ENCODE results near the gene TPTE2. TPM values are rescaled to one million over a fixed set of nuclear protein-coding genes. Genes with fewer than 3 reads are reported as not detected.

The TPTE2 gene
- total and polyA plus RNA-seq, 2 experiments from 2014 or later: not detected

- Histone ChIP-seq H3K4me2 (no peak overlapping the region), H3K27me3 (ENCODE audit: insufficient read depth) (no peaks in the 10 kb centered on the region), H3K27ac (ENCODE audit: low read depth) (no peak overlapping the region), H2AFZ (no peak overlapping the region), H3K36me3 (ENCODE audit: insufficient read depth) (no peaks in the 10 kb centered on the region), H3K4me3 (no peak overlapping the region), H3K4me1 (ENCODE audit: insufficient read depth) (no peaks in the 10 kb centered on the region), H4K20me1 (replicated peaks; ENCODE audit: insufficient read depth) (no peaks in the 10 kb centered on the region), H3F3A (replicated peaks; ENCODE audit: low read depth) (no peaks in the 10 kb centered on the region), H3K9me2 (ENCODE audit: insufficient read depth) (no peaks in the 10 kb centered on the region), H3K79me2 (replicated peaks; ENCODE audit: insufficient read depth) (no peaks in the 10 kb centered on the region)
- TF ChIP-seq ZNF114 (CRISPR knock-in tag; IDR thresholded peaks at IDR 0.05): no peak
- no peak for TF ChIP-seq CREB1 (CRISPR knock-in tag; IDR thresholded peaks at IDR 0.05; ENCODE audit: low read depth)
- no peak for TF ChIP-seq ZNF331 (CRISPR knock-in tag; IDR thresholded peaks at IDR 0.05; ENCODE audit: low read depth)
- TF ChIP-seq, protein P1, sequence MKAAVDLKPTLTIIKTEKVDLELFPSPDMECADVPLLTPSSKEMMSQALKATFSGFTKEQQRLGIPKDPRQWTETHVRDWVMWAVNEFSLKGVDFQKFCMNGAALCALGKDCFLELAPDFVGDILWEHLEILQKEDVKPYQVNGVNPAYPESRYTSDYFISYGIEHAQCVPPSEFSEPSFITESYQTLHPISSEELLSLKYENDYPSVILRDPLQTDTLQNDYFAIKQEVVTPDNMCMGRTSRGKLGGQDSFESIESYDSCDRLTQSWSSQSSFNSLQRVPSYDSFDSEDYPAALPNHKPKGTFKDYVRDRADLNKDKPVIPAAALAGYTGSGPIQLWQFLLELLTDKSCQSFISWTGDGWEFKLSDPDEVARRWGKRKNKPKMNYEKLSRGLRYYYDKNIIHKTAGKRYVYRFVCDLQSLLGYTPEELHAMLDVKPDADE (IDR thresholded peaks at IDR 0.05): no peak
- TF ChIP-seq JUNB (IDR thresholded peaks at IDR 0.05; ENCODE audit: unreplicated experiment): no peak
- no peak for TF ChIP-seq NANOG (IDR thresholded peaks at IDR 0.05; ENCODE audit: borderline replicate concordance)
- TF ChIP-seq, protein P2, sequence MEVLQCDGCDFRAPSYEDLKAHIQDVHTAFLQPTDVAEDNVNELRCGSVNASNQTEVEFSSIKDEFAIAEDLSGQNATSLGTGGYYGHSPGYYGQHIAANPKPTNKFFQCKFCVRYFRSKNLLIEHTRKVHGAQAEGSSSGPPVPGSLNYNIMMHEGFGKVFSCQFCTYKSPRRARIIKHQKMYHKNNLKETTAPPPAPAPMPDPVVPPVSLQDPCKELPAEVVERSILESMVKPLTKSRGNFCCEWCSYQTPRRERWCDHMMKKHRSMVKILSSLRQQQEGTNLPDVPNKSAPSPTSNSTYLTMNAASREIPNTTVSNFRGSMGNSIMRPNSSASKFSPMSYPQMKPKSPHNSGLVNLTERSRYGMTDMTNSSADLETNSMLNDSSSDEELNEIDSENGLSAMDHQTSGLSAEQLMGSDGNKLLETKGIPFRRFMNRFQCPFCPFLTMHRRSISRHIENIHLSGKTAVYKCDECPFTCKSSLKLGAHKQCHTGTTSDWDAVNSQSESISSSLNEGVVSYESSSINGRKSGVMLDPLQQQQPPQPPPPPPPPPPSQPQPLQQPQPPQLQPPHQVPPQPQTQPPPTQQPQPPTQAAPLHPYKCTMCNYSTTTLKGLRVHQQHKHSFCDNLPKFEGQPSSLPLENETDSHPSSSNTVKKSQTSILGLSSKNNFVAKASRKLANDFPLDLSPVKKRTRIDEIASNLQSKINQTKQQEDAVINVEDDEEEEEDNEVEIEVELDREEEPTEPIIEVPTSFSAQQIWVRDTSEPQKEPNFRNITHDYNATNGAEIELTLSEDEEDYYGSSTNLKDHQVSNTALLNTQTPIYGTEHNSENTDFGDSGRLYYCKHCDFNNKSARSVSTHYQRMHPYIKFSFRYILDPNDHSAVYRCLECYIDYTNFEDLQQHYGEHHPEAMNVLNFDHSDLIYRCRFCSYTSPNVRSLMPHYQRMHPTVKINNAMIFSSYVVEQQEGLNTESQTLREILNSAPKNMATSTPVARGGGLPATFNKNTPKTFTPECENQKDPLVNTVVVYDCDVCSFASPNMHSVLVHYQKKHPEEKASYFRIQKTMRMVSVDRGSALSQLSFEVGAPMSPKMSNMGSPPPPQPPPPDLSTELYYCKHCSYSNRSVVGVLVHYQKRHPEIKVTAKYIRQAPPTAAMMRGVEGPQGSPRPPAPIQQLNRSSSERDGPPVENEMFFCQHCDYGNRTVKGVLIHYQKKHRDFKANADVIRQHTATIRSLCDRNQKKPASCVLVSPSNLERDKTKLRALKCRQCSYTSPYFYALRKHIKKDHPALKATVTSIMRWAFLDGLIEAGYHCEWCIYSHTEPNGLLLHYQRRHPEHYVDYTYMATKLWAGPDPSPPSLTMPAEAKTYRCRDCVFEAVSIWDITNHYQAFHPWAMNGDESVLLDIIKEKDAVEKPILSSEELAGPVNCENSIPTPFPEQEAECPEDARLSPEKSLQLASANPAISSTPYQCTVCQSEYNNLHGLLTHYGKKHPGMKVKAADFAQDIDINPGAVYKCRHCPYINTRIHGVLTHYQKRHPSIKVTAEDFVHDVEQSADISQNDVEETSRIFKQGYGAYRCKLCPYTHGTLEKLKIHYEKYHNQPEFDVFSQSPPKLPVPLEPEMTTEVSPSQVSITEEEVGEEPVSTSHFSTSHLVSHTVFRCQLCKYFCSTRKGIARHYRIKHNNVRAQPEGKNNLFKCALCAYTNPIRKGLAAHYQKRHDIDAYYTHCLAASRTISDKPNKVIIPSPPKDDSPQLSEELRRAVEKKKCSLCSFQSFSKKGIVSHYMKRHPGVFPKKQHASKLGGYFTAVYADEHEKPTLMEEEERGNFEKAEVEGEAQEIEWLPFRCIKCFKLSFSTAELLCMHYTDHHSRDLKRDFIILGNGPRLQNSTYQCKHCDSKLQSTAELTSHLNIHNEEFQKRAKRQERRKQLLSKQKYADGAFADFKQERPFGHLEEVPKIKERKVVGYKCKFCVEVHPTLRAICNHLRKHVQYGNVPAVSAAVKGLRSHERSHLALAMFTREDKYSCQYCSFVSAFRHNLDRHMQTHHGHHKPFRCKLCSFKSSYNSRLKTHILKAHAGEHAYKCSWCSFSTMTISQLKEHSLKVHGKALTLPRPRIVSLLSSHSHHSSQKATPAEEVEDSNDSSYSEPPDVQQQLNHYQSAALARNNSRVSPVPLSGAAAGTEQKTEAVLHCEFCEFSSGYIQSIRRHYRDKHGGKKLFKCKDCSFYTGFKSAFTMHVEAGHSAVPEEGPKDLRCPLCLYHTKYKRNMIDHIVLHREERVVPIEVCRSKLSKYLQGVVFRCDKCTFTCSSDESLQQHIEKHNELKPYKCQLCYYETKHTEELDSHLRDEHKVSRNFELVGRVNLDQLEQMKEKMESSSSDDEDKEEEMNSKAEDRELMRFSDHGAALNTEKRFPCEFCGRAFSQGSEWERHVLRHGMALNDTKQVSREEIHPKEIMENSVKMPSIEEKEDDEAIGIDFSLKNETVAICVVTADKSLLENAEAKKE (CRISPR knock-in tag; IDR thresholded peaks at IDR 0.05): no peak
- no peak for DNase-seq (ENCODE audit: low spot score)
- Mint-ChIP-seq H3K4me1 (no peaks in the 10 kb centered on the region), H3K27me3 (ENCODE audit: insufficient read depth, low read depth, poor library complexity) (peaks cover 4% of the 10 kb centered on the region), H3K27ac (no peak overlapping the region), H3K4me3 (no peak overlapping the region), H3K36me3 (ENCODE audit: low read depth) (peaks cover 12% of the 10 kb centered on the region; the same call in 1 of the 3 replicates), H3K9me3 (peaks cover 80% of the 10 kb centered on the region)
- ATAC-seq: no peak
Measured at GRCh38 chr13:19573120-19573716, 11.9 kb upstream of the TPTE2 start.
